Measurements from ENCODE around the gene TMEM95. TPM values are rescaled to one million over a fixed set of nuclear protein-coding genes. Genes with fewer than 3 reads are reported as not detected.

TMEM95 gene, protein sequence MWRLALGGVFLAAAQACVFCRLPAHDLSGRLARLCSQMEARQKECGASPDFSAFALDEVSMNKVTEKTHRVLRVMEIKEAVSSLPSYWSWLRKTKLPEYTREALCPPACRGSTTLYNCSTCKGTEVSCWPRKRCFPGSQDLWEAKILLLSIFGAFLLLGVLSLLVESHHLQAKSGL
- total RNA-seq (ENCODE audit: insufficient read depth, low replicate concordance), result not detected

GRCh38 chr17:7355053-7355452 lies at the start of gene TMEM95:
Gene TMEM95, plus strand, starts transcription at chr17:7355156. Its CDS starts 49 bp downstream, at chr17:7355205.
- DNase-seq (ENCODE audit: low spot score), result peak; percentile 55

DNA sequence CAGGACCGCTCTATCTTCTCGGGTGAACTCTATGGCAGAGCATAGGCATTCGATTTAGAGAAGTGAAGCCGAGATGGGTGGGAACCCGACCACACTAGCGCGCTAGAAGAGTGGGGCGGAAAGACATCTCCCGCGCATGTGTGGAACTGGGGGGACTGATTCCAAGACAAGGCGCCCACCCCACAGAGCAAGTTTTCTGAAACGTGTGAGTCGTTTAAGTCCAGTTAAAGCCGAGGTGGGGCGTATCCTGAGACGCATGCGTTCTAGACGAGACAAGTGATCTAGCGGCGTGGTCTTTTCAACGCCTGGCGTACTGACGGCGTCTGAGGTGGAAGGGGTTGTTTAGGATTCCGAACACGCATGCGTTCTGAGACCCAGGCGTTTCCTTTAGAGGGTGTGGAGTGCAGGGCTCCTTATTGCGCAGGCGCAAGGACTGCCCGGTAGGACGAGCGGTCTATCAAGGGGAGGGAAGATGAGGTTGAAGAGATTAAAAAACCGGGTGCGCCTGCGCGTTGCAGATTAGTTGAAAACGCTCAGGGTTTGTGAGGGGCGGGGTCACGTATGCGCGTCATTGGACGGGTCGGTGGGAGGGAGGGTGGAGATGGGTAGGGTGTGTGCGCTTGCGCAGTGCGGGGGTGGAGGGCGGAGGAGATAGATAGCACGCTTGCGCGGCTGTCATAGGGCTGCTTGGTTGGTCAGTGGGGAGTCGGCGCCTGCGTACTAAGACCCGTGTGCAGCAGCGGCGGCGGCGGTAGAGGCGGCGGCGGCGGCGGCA lies 47.9 kb upstream of the TMEM95 start, which contains the start of gene EIF5A:
Gene EIF5A (plus strand): TSS at position 718 of the 775 bp plus-strand sequence. CDS start 2,008 bp downstream, outside the sequence.
- peak; percentile 100 for DNase-seq (ENCODE audit: low spot score)

DNA sequence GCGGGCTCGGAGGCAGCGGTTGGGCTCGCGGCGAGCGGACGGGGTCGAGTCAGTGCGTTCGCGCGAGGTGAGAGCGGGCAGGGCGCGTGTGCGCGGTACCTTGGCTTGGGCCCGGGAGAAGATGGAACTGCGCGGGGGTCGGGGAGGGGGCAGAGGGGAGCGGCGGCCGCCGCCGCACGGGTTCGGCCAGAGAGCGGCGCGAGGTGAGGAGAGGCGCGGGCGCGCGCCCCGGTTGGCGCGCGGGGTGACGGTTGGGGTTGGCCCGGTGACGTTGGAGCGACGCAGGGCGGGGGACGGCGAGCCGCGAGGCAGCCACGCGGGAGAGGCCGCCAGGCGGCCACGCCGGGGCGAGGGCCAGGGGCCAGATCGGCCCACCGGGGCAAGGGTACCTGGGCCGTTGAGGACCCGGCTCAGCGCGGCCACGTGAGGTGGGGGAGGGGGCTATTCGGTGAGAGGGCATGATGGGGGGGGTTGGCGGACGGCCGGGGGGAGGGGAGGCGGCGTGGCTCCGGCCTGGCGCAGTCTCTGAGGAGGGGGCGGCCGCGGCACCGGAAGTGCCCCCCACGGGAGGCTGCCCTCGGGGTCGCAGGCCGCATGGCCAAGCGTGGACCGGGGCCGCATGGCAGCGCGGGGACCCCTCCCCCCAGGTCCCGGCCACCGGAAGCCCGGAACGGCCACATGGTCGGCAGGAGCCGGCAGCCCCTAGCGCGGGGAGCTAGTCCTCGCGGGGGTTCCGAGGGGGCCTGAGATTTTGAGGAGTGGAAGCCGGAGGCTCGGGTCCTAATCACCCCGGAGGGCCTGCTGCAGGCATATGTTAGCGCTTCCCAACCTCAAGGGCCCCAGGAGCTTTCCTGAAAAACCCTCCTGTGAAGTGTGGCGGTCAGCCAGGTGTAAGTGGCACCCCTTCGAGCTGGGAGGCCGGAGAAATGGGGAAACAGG lies 47.0 kb upstream of the TMEM95 start:
- DNase-seq (ENCODE audit: low spot score), result peak; percentile 29

DNA sequence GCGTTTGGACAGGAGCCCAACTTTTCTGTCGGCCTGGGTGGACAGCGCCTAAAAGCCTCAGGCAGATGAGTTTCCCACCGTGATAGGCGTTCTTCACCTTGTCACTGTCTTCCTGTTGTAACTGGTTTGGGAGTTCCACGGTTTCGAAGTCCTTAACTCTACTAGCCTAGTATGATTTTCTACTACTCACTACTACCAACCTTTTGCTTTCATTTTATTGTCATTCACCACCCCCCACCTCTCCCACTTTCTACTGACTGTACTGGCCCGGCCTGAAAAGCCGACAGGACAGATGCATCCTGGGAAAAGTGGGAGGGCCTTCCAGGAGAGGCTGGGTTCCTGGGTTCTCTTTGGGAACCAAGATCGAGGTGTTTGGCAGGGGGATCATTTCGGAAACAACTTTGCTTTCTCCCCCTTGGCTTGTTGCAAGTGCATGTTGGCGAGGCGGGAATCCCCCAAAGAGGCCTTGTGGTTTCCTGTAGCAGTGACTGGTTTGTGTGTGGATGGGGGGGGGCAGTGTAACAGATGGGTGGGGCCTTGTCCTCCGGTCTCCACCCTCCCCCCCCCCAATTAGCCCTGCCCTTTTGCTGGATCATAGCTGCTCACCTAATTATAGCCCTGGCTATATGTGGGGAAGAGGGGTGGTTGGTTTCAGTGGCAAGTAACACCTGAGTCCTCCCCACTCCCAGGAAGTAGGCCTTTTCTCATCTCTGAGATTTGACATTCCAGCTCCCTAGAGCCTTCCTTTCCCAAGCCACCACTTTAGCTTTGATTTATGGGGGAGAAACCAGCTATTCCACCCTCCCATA lies 46.1 kb upstream of the TMEM95 start:
- peak; percentile 82 for DNase-seq (ENCODE audit: low spot score)

DNA sequence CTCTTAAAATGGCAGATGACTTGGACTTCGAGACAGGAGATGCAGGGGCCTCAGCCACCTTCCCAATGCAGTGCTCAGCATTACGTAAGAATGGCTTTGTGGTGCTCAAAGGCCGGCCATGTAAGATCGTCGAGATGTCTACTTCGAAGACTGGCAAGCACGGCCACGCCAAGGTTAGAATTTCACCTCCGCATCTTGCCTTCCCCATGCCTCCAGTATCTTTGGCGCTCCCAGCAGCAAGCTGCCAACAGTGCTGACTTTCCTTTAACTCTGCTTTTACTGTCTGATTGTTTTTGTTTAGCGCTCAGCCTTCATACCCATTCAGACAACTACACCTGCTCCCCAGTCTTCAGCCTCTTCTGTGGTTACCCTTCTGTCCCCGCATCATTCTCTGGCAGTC lies 45.3 kb upstream of the TMEM95 start:
- DNase-seq (ENCODE audit: low spot score), result no peak

GRCh38 chr17:7311110-7311705 lies 43.7 kb upstream of the TMEM95 start:
- no peak for DNase-seq (ENCODE audit: low spot score)

GRCh38 chr17:7312432-7313087 lies 42.4 kb upstream of the TMEM95 start:
- DNase-seq (ENCODE audit: low spot score), result no peak

DNA sequence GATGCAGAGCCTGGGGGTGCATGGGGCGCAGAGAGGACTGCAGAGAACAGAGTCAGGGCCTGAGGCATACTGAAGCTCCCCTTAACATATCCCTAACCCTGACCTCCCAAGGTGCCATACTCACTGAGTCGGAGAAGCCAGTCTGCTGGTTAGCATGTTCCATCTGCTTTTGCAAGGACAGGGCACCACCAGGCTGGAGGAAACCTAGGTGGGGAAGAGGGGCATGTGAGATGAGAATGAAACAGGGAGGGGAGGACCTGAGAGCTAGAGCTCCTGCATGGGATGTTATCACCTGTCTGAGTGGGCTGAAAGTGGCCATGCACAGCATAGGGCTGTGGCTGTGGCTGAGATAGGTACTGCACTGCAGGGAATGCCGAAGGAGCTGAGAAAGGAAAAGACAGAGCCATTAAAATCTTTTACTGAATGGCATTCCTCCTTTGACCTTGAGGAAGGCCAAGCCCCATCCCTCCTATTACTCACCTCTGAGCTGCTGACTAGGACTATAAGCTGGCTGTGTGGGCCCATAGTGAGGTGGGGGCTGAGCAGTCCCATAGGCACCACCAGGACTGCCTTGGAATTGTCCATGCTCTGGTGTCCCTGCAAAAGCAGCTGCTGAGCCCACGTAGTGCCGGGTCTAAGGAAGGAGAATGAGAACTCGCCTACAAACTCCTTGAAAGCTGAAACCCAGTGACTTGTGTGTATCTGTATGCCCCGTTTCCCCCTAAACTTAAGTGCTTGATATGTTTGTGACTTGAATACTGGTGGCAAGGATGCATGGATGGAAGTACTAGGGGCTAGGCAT lies 41.7 kb upstream of the TMEM95 start:
- DNase-seq (ENCODE audit: low spot score), result no peak

DNA sequence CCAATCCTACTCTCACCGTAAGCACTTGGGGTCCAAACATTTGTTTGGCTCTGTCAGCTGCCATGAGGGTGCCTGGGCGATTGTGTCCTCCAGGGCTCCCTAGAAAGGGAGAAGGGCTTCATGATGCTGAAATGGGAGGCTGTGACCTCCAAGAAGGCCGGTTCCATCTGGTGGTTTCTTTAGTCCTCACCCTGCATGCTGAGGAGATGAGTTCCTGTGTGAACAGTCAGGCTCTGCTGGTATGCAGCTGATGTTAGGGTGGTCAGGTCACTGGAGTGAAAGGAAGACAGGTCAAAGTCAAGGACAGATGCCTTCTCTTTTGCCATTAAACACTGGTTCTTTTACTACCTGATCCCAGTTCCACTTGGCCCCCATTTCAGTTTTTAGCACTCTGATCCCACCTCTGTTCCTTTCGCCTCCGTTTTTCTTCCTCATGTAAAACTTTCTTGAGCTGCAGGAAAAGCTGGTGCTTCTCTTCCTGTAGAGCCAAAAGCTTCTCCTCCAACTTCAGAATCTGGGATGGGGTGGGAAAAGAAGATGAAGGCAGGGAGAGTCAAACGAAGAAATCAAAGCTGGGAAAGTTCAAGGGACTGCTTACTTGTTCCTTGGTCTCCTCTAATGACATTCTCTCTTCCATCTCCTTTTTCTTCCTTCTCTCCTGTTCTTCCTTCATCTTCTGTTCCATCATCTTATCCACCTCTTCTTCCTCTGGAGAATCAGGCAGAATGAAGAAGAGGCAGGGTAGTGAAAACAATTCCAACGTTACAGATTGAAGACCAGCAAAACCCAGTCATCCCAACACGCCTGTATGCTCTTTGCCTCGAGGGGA lies 40.9 kb upstream of the TMEM95 start:
- no peak for DNase-seq (ENCODE audit: low spot score)

DNA sequence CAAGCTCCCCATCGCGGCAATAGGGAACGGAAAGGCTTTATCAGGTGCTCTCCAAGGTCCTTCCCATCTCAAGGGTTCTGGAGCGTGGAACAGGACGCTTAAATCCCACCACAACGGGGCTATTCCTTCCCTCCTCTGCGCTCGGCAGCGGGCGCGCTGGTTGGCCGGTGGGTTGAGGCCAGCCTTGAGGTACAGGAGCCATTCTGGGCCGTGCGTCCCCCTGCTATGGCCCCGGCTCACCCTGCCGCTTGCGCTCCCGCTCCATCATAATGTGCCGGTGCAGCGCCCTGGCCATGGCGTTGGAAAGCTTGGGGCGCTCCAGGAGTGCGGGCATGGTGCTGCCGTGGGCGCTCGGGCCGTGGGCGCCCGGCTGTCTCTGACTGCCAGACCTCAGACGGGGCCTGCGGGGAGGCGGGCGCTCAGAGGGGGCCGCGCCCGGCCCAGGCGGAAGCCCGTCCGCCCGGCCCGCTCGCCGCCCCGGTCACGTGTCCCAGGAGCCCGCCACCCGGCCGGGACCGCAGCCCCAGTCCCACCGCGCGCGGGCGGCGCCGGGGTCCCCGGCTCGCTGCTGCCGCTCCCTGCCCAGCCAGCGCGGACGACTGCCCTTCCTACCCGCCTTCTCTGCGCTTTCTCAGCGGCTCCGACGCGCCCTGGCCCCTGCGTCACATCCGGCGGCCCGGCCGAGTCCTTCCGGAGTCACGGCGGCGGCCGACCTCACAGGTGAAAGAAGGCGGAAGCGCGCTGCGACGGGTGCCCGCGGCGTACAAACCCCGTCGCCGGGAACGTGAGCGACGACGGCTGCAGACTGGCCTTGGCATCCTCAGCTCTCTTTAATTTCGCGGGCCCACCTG lies 40.0 kb upstream of the TMEM95 start, which contains the start of gene GPS2:
Gene GPS2 (minus strand): TSS at position 642 of the 851 bp plus-strand sequence. CDS start 308 bp downstream, at position 334.
- DNase-seq (ENCODE audit: low spot score), result peak; percentile 91

DNA sequence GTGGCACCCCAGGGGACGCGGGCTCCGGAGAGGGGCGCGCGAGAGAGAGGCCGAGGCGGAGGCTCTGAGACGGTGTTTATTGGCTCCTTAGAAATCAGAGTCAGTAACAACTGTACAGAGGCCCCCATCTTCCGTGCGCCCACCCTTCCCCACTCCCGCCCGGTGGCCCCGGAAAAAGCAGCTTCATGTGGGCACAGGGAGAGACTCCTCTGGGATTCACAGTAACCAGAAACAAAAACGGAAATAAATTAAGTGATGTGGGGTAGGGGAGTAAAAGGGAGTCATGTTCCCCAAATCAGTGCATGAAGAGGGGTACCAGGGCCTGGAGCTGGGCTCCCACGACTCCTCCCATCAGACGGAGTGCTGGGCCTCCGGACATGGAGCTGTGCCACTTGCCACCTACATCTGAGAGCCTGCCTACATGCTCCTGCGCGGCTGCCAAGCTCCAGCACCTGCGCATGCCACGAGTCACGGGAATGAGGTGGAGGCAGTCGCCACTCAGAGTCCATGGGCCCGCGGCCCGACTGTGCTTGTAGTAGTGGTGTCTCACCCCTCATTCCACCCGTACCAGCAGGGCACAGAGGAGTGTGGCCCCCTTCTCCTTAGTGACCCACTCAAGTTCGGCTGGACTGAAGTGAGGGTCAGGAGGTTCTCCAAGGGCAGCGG lies 39.3 kb upstream of the TMEM95 start:
- DNase-seq (ENCODE audit: low spot score), result no peak

DNA sequence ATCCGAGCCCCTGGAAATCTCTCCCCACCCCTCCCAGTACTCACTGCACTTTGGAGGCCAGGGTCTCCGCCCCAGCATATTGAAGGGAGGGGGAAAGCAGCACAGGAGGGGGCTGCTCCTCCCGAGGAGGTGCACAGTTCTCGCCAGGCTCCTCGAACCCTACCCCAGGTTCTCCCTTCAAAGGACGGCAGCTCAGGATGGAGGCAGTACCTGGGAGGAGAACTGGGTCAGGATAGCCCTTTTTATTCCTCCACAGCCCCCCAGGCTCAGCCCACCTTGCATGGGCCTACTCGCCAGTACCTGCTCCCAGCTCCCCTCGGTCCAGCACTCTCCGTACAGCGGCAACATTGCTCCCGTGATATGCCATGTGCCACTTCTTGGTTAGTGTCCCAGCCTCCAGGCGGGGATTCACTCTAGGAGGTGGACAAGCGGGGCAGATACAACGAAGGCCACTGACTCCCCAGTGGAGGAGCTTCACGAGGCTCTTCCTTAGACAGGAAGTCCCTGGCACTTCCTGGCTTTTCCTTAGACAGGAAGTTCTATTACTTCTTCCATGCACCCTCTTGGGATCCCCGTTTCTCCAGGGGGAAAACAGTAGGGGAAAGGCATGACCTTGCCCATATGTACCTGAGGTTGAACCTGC lies 37.7 kb upstream of the TMEM95 start:
- no peak for DNase-seq (ENCODE audit: low spot score)

- DNase-seq (ENCODE audit: low spot score), result no peak
Measured at GRCh38 chr17:7318121-7318860, 36.7 kb upstream of the TMEM95 start.

- no peak for DNase-seq (ENCODE audit: low spot score)
Measured at GRCh38 chr17:7321466-7321865, 33.5 kb upstream of the TMEM95 start.

GRCh38 chr17:7322520-7323194 lies 32.3 kb upstream of the TMEM95 start:
- no peak for DNase-seq (ENCODE audit: low spot score)

All from umbilical cord (tissue), 2 donors.